G401 (cell line): Measurements from ENCODE around the gene RPL38. TPM values are rescaled to one million over a fixed set of nuclear protein-coding genes. Genes with fewer than 3 reads are reported as not detected.

ENCODE experiments used
- DNase-seq: peaks from one replicate; pipeline ENCODE4 v3.0.0-alpha.2; 2015; ENCODE audit warnings: low spot score
- in situ Hi-C: cut with HindIII; loops from 2 replicates; pipeline ENCODE4 v1.10.0; 2016; ENCODE audit warnings: low sequenced_read_pairs, mixed read lengths
- total RNA-seq: library from RNA; depleted of rRNA; stranded (reverse); fragments of >200 nt; shearing (Covaris generic); gene quantifications from 2 replicates; pipeline ENCODE4 v1.2.3, GENCODE V29; 2014; rRNA removed

RPL38 gene
- total RNA-seq, result 1,888 and 3,125 TPM in 2 replicates

DNA sequence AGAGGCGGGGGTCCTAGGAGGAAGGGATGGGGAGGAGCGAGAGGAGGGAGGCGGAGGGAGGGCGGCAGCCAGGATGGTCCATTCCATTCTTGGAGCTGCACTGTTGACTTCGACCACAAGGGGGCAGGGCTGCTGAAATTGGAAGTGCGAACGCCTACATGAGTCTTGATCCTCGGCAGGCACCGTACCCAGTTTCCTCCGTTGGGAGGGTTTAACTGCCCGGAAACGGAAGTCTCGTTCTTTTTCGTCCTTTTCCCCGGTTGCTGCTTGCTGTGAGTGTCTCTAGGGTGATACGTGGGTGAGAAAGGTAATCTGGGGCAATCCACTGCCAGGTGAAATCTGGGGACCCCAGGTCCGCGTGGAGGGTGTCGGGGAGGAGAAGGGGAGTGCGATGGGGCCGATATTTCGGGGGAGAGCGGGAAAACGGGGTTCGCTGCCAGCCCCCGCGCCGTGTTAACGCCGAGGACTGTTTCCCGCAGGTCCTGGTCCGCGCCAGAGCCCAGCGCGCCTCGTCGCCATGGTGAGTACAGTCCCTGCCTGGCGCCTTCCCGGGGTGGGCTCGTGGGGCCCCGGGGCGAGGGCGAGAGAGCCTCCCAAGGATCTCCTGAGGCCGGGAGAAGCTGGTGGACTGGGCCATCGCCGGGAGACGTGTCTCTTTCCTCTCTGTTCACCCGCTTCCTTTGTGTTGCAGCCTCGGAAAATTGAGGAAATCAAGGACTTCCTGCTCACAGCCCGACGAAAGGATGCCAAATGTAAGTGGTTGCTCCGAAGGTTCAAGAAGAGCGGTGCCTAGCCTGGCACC, at the start of gene RPL38:
RPL38 (plus strand) TSS at position 240 of the 802 bp plus-strand sequence; CDS start at position 518, 278 bp downstream.
- in situ Hi-C loops, result no loop called here

DNA sequence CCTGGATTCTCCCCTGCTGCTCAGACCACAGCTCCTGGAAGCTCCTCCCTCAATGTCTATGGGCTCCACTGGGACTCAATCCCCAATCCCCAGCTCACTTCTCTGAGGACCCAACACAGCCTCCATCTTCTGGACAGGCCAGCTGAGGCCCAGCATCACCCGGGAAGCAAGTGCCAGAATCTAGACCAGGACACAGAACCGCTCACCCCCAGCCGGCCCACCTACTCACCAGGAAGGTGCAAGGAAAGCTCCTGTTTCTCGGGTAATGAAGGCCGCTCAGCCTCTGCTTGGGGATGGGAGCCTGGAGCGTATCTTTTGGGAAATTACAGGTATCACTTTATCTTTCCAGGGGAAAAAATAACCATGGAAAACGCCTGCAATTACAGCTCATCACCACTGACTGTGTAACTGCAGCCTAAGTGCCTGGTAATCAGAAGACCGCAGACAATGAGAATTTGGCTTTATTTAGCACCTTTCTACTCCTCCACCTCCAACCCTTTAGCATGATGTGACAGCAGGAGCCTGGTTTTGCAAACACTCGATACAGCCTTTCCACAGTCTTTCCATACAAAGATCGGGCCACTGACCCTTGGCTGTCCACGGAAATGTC, 49.6 kb upstream of the RPL38 start:
- DNase-seq, result no peak
- in situ Hi-C loops, result no loop called here

More for the DNA sequence above, at the start of gene RPL38:
- peak; percentile 98 for DNase-seq

DNA sequence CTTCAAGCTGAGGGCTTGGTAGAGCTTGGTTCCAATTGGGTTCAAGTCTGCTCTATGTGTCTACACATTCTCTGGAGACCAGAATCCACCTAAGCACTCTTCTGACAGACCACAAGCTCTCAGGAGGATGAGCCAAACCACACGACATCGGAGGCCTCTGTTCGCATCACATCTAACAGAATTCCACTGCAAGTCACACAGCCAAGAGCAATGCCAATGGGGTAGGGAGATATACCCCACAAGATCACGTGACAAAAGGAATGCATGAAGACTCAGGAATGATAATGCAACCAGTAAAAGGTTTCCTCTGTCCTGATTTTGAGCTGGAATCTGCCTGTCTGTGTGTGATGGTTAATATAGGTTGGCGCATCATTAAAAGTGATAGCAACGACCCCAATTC, 46.6 kb upstream of the RPL38 start:
- in situ Hi-C loops, result no loop called here
- no peak for DNase-seq

GRCh38 chr17:74157366-74157765, 46.1 kb upstream of the RPL38 start:
- DNase-seq, result no peak
- in situ Hi-C loops, result no loop called here

- in situ Hi-C loops, result no loop called here
Measured at GRCh38 chr17:74158761-74159160, 44.7 kb upstream of the RPL38 start.

DNA sequence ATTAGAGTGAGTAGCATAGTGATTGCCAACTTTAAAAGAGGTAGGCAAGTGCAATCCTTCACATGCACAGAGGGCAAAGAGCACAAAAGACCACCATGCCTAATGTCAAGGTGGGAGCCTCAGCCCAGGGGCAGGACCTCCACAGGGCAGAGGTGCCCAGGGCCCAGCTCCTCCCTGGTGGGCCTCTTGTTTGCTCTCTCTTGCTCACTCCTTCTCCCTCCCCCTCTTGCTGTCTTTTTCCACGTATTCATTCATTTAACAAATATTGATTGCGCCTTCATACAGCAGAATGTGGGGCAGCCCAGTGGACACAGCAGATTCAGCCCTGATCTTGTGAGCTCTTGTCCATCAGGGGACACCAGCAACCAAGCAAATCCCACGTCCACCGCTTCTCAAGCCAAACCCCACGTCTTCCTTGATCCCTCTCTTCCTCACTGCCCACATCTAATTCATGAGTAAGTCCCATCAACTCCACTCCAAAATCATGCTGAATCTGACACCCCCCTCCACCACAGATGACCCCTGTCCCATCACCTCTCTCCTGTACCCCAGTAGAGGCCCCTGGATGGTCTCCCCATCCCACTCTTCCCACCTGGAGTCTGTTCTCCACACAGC, 44.1 kb upstream of the RPL38 start:
- no peak for DNase-seq

More at GRCh38 chr17:74158761-74159160, 44.7 kb upstream of the RPL38 start:
- DNase-seq, result no peak

GRCh38 chr17:74160656-74161502, 42.6 kb upstream of the RPL38 start:
- no peak for DNase-seq
- in situ Hi-C loops, result no loop called here

More for the DNA sequence above, 44.1 kb upstream of the RPL38 start:
- in situ Hi-C loops, result no loop called here

- in situ Hi-C loops, result no loop called here
Measured at GRCh38 chr17:74161503-74161875, 42.0 kb upstream of the RPL38 start.

DNA sequence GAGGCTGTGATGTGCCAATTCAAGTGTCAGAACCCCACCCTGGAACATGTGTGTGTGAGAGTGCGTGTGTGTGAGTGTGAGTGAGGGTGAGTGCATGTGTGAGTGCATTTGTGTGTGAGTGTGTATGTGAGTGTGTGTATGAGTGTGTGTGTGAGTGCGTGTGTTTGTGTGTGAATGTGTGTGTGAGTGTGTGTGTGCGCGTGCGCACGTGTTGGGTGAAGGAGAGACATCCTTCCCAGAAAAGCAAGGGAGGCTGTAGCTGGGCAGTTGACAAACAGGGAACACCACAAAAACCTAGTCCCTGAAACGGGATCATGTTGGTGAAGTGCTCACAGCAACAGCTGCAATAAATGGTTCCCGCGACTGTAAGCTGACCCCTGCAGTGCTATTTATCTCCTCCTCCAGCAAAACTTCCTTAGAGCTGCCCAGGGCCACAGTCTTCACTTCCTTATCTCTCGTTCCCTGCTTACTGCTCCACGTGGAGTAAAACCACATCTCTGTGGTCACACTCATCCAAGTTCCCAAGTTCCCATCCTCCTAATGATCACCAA, 40.1 kb upstream of the RPL38 start:
- DNase-seq, result no peak
- in situ Hi-C loops, result no loop called here

More at GRCh38 chr17:74161503-74161875, 42.0 kb upstream of the RPL38 start:
- DNase-seq, result no peak

DNA sequence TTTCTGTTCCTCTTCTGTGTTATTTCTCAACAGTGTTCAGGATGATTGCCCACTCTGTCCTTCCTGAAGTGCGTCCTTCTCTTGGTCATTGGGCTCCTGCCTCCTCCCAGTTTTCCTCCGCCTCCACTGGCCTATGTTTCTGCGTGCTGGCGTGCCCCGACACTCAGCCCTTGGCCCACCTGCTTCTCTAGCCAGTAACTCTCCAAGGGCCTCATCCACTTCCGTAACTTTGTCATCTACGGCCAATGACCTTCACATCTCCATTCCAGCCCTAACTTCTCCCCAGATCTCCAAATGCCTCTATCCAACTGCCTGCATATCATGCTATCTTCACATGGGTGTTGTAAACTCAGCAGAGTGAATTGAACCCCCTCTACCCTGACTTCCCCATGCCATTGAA, 39.6 kb upstream of the RPL38 start:
- in situ Hi-C loops, result no loop called here
- DNase-seq, result no peak

- DNase-seq, result no peak
- in situ Hi-C loops, result no loop called here
Measured at GRCh38 chr17:74164446-74165045, 38.9 kb upstream of the RPL38 start.

GRCh38 chr17:74165797-74166365, 37.6 kb upstream of the RPL38 start:
- DNase-seq, result no peak
- in situ Hi-C loops, result no loop called here

- DNase-seq, result no peak
- in situ Hi-C loops, result no loop called here
Measured at GRCh38 chr17:74170924-74171323, 32.6 kb upstream of the RPL38 start.

DNA sequence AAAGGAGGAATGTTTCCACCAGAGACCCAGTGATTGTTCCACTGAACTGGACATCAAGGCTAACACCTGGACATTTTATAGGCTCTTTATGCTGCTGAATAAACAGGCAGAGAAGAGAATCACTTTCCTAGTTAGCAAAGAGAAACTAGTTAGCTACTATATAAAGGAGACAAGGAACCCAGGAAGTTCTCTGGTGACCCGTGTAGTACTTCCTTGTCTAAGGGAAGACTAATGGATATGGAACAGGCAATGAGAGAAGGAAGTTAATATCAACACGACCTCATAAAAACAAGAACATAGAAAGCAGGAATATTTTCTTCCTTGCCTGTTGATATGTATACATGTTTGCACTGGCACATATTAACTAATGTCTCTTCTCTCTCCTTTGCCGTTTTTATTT, 30.8 kb upstream of the RPL38 start:
- DNase-seq, result no peak
- in situ Hi-C loops, result no loop called here

- in situ Hi-C loops, result no loop called here
- peak; percentile 76 for DNase-seq
Measured at GRCh38 chr17:74176546-74177001, 26.9 kb upstream of the RPL38 start.

DNA sequence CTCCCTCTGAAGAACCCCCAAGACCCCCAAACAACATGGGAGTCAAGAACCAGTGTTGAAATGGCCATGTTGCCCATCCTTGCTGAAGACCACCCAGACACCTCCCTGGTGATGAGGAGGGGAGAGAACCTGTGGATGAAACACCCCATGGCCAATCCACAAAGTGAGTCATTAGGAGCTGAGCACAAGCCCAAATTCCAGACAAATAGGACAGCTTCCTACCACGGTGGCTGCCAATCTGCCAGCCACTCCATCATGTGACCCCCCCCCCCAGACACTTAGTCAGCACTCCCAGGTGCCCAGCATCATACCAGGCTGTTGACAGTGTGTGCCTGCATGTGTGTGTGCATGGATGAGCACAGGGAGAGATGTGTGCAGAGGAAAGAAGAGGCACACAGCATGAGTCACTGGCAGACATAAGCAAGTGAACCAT, 26.4 kb upstream of the RPL38 start:
- no peak for DNase-seq
- in situ Hi-C loops, result no loop called here

DNA sequence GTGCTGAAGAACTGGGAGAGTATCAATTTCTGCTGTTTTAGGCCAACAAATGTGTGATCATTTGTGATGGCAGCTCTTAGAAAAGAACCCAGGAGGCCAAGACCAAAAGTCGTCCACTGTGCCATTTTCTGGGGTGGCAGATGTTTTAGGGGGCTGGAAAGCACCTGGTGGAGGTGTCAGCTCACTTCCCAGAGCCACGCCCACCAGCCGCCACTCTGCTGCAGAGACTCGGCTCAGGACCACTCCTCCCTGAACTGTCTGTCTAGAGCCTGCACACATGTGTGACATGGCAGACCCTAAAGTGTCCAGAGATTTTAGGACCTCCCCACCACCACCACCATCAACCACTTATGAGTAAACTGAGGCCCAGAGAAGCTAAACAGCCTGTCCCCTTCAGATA, 23.9 kb upstream of the RPL38 start:
- in situ Hi-C loops, result no loop called here
- DNase-seq, result no peak

- in situ Hi-C loops, result no loop called here
- DNase-seq, result no peak
Measured at GRCh38 chr17:74180336-74180735, 23.1 kb upstream of the RPL38 start.
